Duodenal mucosa (tissue), 2 donors: ENCODE measurements around the gene INSIG1.

ENCODE experiments used
- H3K27ac ChIP-seq: one replicate; pipeline ENCODE4 v1.7.0; 2013; ENCODE audit warnings: low read depth, low read length
- H3K27me3 ChIP-seq, 2 donors: one replicate each; pipeline ENCODE4 v1.7.0; 2013; ENCODE audit warnings: low read length in 2 of 2, control low read depth in 1 of 2; ENCODE audit not compliant: insufficient read depth in 2 of 2, control insufficient read depth in 1 of 2
- H3K36me3 ChIP-seq, 2 donors: one replicate each; pipeline ENCODE4 v1.7.0; 2013; ENCODE audit warnings: low read length in 2 of 2, control low read depth in 1 of 2; ENCODE audit not compliant: insufficient read depth in 2 of 2, control insufficient read depth in 1 of 2
- H3K4me1 ChIP-seq, 2 donors: one replicate each; pipeline ENCODE4 v1.7.0; 2013; ENCODE audit warnings: low read length in 2 of 2, control low read depth in 1 of 2; ENCODE audit not compliant: insufficient read depth in 2 of 2, control insufficient read depth in 1 of 2
- H3K4me3 ChIP-seq, 2 donors: one replicate each; pipeline ENCODE4 v1.7.0; 2013; ENCODE audit warnings: low read length in 2 of 2, low read depth in 1 of 2
- H3K9ac ChIP-seq, 2 donors: one replicate each; pipeline ENCODE4 v1.7.0; 2013; ENCODE audit warnings: low read length in 2 of 2, low read depth in 1 of 2
- H3K9me3 ChIP-seq, 2 donors: one replicate each; pipeline ENCODE4 v1.7.0; 2013; ENCODE audit warnings: low read length in 2 of 2, control low read depth in 1 of 2; ENCODE audit not compliant: control insufficient read depth in 1 of 2

INSIG1 gene

GRCh38 chr7:155274633-155275355 is 22.9 kb upstream of the INSIG1 start:
- H3K27ac ChIP-seq: no peak overlapping the region
- no peak overlapping the region for H3K9ac ChIP-seq
- peaks cover 16 to 20% of the 10 kb centered on the region in 2 donors for H3K27me3 ChIP-seq
- H3K4me3 ChIP-seq: no peak overlapping the region
- peaks cover 0 to 4% of the 10 kb centered on the region in 2 donors for H3K4me1 ChIP-seq
- no peaks in the 10 kb centered on the region for H3K9me3 ChIP-seq
- no peaks in the 10 kb centered on the region for H3K36me3 ChIP-seq

GRCh38 chr7:155276042-155276799 is 21.5 kb upstream of the INSIG1 start:
- no peaks in the 10 kb centered on the region for H3K9me3 ChIP-seq
- no peak overlapping the region for H3K9ac ChIP-seq
- H3K4me3 ChIP-seq: no peak overlapping the region
- H3K27ac ChIP-seq: no peak overlapping the region
- H3K27me3 ChIP-seq: peaks cover 16 to 24% of the 10 kb centered on the region in 2 donors
- peaks cover 0 to 4% of the 10 kb centered on the region in 2 donors for H3K4me1 ChIP-seq
- H3K36me3 ChIP-seq: no peaks in the 10 kb centered on the region

GRCh38 chr7:155276800-155277375 is 20.8 kb upstream of the INSIG1 start:
- Histone ChIP-seq H3K27ac (no peak overlapping the region), H3K9me3 (no peaks in the 10 kb centered on the region), H3K4me1 (peaks cover 0 to 4% of the 10 kb centered on the region in 2 donors), H3K9ac (no peak overlapping the region), H3K4me3 (no peak overlapping the region), H3K36me3 (no peaks in the 10 kb centered on the region), H3K27me3 (peaks cover 15 to 24% of the 10 kb centered on the region in 2 donors)

GRCh38 chr7:155277385-155277994 is 20.2 kb upstream of the INSIG1 start:
- Histone ChIP-seq H3K4me3 (no peak overlapping the region), H3K27me3 (peaks cover 11 to 24% of the 10 kb centered on the region in 2 donors), H3K9ac (no peak overlapping the region), H3K27ac (no peak overlapping the region), H3K4me1 (peaks cover 0 to 4% of the 10 kb centered on the region in 2 donors), H3K36me3 (no peaks in the 10 kb centered on the region), H3K9me3 (no peaks in the 10 kb centered on the region)

- Histone ChIP-seq H3K36me3 (no peaks in the 10 kb centered on the region), H3K4me1 (peaks cover 0 to 4% of the 10 kb centered on the region in 2 donors), H3K9me3 (no peaks in the 10 kb centered on the region), H3K9ac (no peak overlapping the region), H3K27me3 (peaks cover 11 to 24% of the 10 kb centered on the region in 2 donors), H3K27ac (no peak overlapping the region), H3K4me3 (no peak overlapping the region)
Observed at GRCh38 chr7:155278921-155279320, 18.8 kb upstream of the INSIG1 start.

- Histone ChIP-seq H3K4me1 (peaks cover 0 to 4% of the 10 kb centered on the region in 2 donors), H3K4me3 (no peak overlapping the region), H3K9me3 (no peaks in the 10 kb centered on the region), H3K9ac (no peak overlapping the region), H3K27me3 (peaks cover 10 to 24% of the 10 kb centered on the region in 2 donors), H3K27ac (no peak overlapping the region), H3K36me3 (no peaks in the 10 kb centered on the region)
Observed at GRCh38 chr7:155279787-155280445, 17.8 kb upstream of the INSIG1 start.

GRCh38 chr7:155280446-155281397 is 17.0 kb upstream of the INSIG1 start:
- peaks cover 8 to 24% of the 10 kb centered on the region in 2 donors for H3K27me3 ChIP-seq
- H3K4me3 ChIP-seq: no peak overlapping the region
- no peak overlapping the region for H3K9ac ChIP-seq
- H3K27ac ChIP-seq: no peak overlapping the region
- H3K4me1 ChIP-seq: peaks cover 0 to 4% of the 10 kb centered on the region in 2 donors
- no peaks in the 10 kb centered on the region for H3K36me3 ChIP-seq
- H3K9me3 ChIP-seq: no peaks in the 10 kb centered on the region

GRCh38 chr7:155281398-155281969 is 16.2 kb upstream of the INSIG1 start:
- H3K27ac ChIP-seq: no peak overlapping the region
- H3K9me3 ChIP-seq: no peaks in the 10 kb centered on the region
- H3K27me3 ChIP-seq: peaks cover 8 to 24% of the 10 kb centered on the region in 2 donors

GRCh38 chr7:155282671-155283070 is 15.0 kb upstream of the INSIG1 start:
- Histone ChIP-seq H3K36me3 (no peaks in the 10 kb centered on the region), H3K27ac (no peak overlapping the region), H3K4me1 (peaks cover 0 to 4% of the 10 kb centered on the region in 2 donors), H3K27me3 (peaks cover 4 to 18% of the 10 kb centered on the region in 2 donors), H3K4me3 (no peak overlapping the region), H3K9ac (no peak overlapping the region), H3K9me3 (no peaks in the 10 kb centered on the region)

More at GRCh38 chr7:155281398-155281969, 16.2 kb upstream of the INSIG1 start:
- Histone ChIP-seq H3K4me1 (peaks cover 0 to 4% of the 10 kb centered on the region in 2 donors), H3K4me3 (no peak overlapping the region), H3K9ac (no peak overlapping the region), H3K36me3 (no peaks in the 10 kb centered on the region)
